HCT116 (cell line): ENCODE measurements around the gene WNT11. TPM values are rescaled to one million over a fixed set of nuclear protein-coding genes. Genes with fewer than 3 reads are reported as not detected.

ENCODE experiments used
- ATAC-seq: fragments of 200-7000 bp; cut with Tn5 transposase; 2 replicates; pipeline ENCODE4 v1.9.1; 2020; ENCODE audit warnings: mild to moderate bottlenecking, moderate library complexity
- BruUV-seq: library from RNA; stranded (reverse); fragments of 400-500 nt; replicated peaks from 2 replicates; lab custom pipeline; 2021; lab: Mats Ljungman, UMichigan
- CTCF ChIA-PET: fragments of 300-600 bp; sonication (Branson Sonifier 250); formaldehyde crosslinking; loops from one replicate; lab custom pipeline; 2021; ENCODE audit warnings: antibody characterized with exemption; lab: Charles Lee
- POLR2A ChIA-PET: fragments of 300-600, 350-600 bp; sonication (Branson Sonifier 250); formaldehyde crosslinking; loops from one replicate; lab custom pipeline; 2021; ENCODE audit warnings: antibody characterized with exemption; lab: Charles Lee
- RAD21 ChIA-PET, 2 experiments: fragments of 300-600 bp; sonication (Branson Sonifier 250); formaldehyde crosslinking; loops; one replicate each; lab custom pipeline; 2023; ENCODE audit warnings: low total read pairs in 2 of 2; ENCODE audit not compliant: uncharacterized antibody in 2 of 2, unreplicated experiment in 2 of 2, low non-redundant PET in 1 of 2; lab: Charles Lee
- DNase-seq: peaks from one replicate; pipeline ENCODE4 v3.0.0-alpha.2; 2010; ENCODE audit warnings: low read depth, low spot score
- H2AFZ ChIP-seq: fragments of 200-600 bp; shearing (Covaris generic), sonication (generic); 2 replicates; pipeline ENCODE4 v1.6.1; 2017; ENCODE audit warnings: low read depth, mixed run types, mixed read lengths, antibody characterized with exemption, low read length; ENCODE audit not compliant: poor library complexity, severe bottlenecking
- H3K27ac ChIP-seq: 2 replicates; pipeline ENCODE4 v1.5.1; 2012; ENCODE audit warnings: low read depth, low read length
- H3K27me3 ChIP-seq: fragments of 200-600 bp; sonication (generic); 2 replicates; pipeline ENCODE4 v1.6.1; 2016; ENCODE audit warnings: mixed run types, low read length, mixed read lengths; ENCODE audit not compliant: insufficient read depth
- H3K36me3 ChIP-seq, 2 experiments: fragments of 200-500 bp in 1 of 2; fragments of 200-600 bp in 1 of 2; sonication (Bioruptor generic) in 1 of 2; sonication (generic) in 1 of 2; 2 replicates each; pipeline versions ENCODE4 v1.5.1 to v1.6.1; 2014 to 2016; ENCODE audit warnings: low read length in 2 of 2, inconsistent platforms in 1 of 2, mixed read lengths in 1 of 2, mixed run types in 1 of 2; ENCODE audit not compliant: insufficient read depth in 2 of 2, control insufficient read depth in 1 of 2
- H3K4me1 ChIP-seq, 2 experiments: fragments of 200-600 bp in 1 of 2; sonication (generic) in 1 of 2; 2 replicates each; pipeline versions ENCODE4 v1.5.1 to v1.6.1; 2012 to 2017; ENCODE audit warnings: low read length in 2 of 2, inconsistent platforms in 1 of 2, mild to moderate bottlenecking in 1 of 2, mixed read lengths in 1 of 2, mixed run types in 1 of 2, moderate library complexity in 1 of 2; ENCODE audit not compliant: insufficient read depth in 2 of 2, control insufficient read depth in 1 of 2
- H3K4me2 ChIP-seq: fragments of 200-600 bp; sonication (generic); 2 replicates; pipeline ENCODE4 v1.6.1; 2017; ENCODE audit warnings: mixed run types, low read length, mixed read lengths
- H3K4me3 ChIP-seq, 2 experiments: fragments of 200-600 bp in 1 of 2; sonication (generic) in 1 of 2; replicated peaks in 1 of 2; 2 replicates each; pipeline ENCODE4 v1.5.1; 2011 to 2016; ENCODE audit warnings: low read length in 2 of 2, control low read depth in 1 of 2, low read depth in 1 of 2, mild to moderate bottlenecking in 1 of 2, mixed read lengths in 1 of 2, mixed run types in 1 of 2
- H3K79me2 ChIP-seq: fragments of 200-600 bp; sonication (generic); 2 replicates; pipeline ENCODE4 v1.6.1; 2017; ENCODE audit warnings: mild to moderate bottlenecking, mixed run types, low read length, moderate library complexity, mixed read lengths; ENCODE audit not compliant: insufficient read depth
- H3K9ac ChIP-seq: fragments of 200-600 bp; sonication (generic); 2 replicates; pipeline ENCODE4 v1.6.1; 2016; ENCODE audit warnings: low read length, mixed read lengths
- H3K9me2 ChIP-seq: fragments of 200-600 bp; sonication (generic), shearing (Covaris generic); 2 replicates; pipeline ENCODE4 v1.6.1; 2017; ENCODE audit warnings: mixed run types, mild to moderate bottlenecking, moderate library complexity; ENCODE audit not compliant: insufficient read depth
- H3K9me3 ChIP-seq, 2 experiments: fragments of 200-500 bp in 1 of 2; fragments of 200-600 bp in 1 of 2; sonication (Bioruptor generic) in 1 of 2; sonication (generic) in 1 of 2; 2 replicates each; pipeline ENCODE4 v1.6.1; 2014 to 2017; ENCODE audit warnings: low read length in 2 of 2, mixed read lengths in 2 of 2, inconsistent platforms in 1 of 2, low read depth in 1 of 2, mild to moderate bottlenecking in 1 of 2, mixed run types in 1 of 2, moderate library complexity in 1 of 2; ENCODE audit not compliant: control insufficient read depth in 1 of 2, insufficient read depth in 1 of 2
- H4K20me1 ChIP-seq: fragments of 200-600 bp; sonication (generic), shearing (Covaris generic); 2 replicates; pipeline ENCODE4 v1.6.1; 2017; ENCODE audit warnings: mixed run types, mild to moderate bottlenecking, moderate library complexity; ENCODE audit not compliant: insufficient read depth
- CTCF ChIP-seq, 3 experiments: fragments of 200-600 bp in 1 of 3; sonication (generic) in 1 of 3; IDR thresholded peaks in 2 of 3; conservative IDR thresholded peaks in 1 of 3; 2 replicates each; pipeline ENCODE4 v1.5.1; 2012 to 2017; ENCODE audit warnings: low read depth in 2 of 3, low read length in 2 of 3, antibody characterized with exemption in 1 of 3, borderline replicate concordance in 1 of 3, control low read depth in 1 of 3, mild to moderate bottlenecking in 1 of 3, mixed read lengths in 1 of 3, mixed run types in 1 of 3, moderate library complexity in 1 of 3; ENCODE audit not compliant: insufficient read depth in 1 of 3
- EZH2phosphoT487 ChIP-seq: fragments of 200-600 bp; IDR thresholded peaks from 2 replicates; pipeline ENCODE4 v1.6.1; 2018; ENCODE audit warnings: antibody characterized with exemption, borderline replicate concordance
- JUND ChIP-seq: IDR thresholded peaks from 2 replicates; pipeline ENCODE4 v1.6.1; 2012
- POLR2AphosphoS5 ChIP-seq: IDR thresholded peaks from 2 replicates; pipeline ENCODE4 v1.6.1; 2011; ENCODE audit warnings: mild to moderate bottlenecking, low read depth, low read length, moderate library complexity
- RAD21 ChIP-seq: IDR thresholded peaks from 2 replicates; pipeline ENCODE4 v1.6.1; 2012; ENCODE audit warnings: low read depth, mild to moderate bottlenecking
- REST ChIP-seq: IDR thresholded peaks from 2 replicates; pipeline ENCODE4 v1.6.1; 2012; ENCODE audit warnings: low read depth
- SP1 ChIP-seq: IDR thresholded peaks from 2 replicates; pipeline ENCODE4 v1.6.1; 2012; ENCODE audit warnings: low read depth
- SRF ChIP-seq: IDR thresholded peaks from 2 replicates; pipeline ENCODE4 v1.6.1; 2012; ENCODE audit warnings: low read depth
- TCF7L2 ChIP-seq: IDR thresholded peaks from 2 replicates; pipeline ENCODE4 v1.7.0; 2011; ENCODE audit warnings: borderline replicate concordance, inconsistent platforms; ENCODE audit not compliant: insufficient read depth, insufficient read length; ENCODE audit errors: extremely low read depth
- YY1 ChIP-seq: IDR thresholded peaks from 2 replicates; pipeline ENCODE4 v1.6.1; 2011; ENCODE audit warnings: low read length, low read depth, moderate library complexity, mild to moderate bottlenecking; ENCODE audit not compliant: insufficient replicate concordance; ENCODE audit errors: extremely low read depth
- ZBTB33 ChIP-seq: IDR thresholded peaks from 2 replicates; pipeline ENCODE4 v1.6.1; 2011; ENCODE audit warnings: mild to moderate bottlenecking, low read length, moderate library complexity; ENCODE audit not compliant: insufficient replicate concordance; ENCODE audit errors: extremely low read depth
- ZFX ChIP-seq: fragments of 450-650 bp; IDR thresholded peaks from 2 replicates; pipeline ENCODE4 v1.6.1; 2017
- ZNF274 ChIP-seq: fragments of 200-500 bp; sonication (Bioruptor generic); IDR thresholded peaks from 2 replicates; pipeline ENCODE4 v1.6.1; 2014; ENCODE audit warnings: mild to moderate bottlenecking, low read depth, low read length, inconsistent platforms
- intact Hi-C: fragments of 100-400 bp; cut with micrococcal nuclease; formaldehyde crosslinking; loops from 2 replicates; pipeline ENCODE4 v1.10.0; 2022
- total RNA-seq: library from RNA; stranded (reverse); gene quantifications from one replicate; pipeline ENCODE4 v1.2.1, GENCODE V29; 2021; ENCODE audit not compliant: unreplicated experiment
- TF ChIP-seq, protein P1 (sequence below): IDR thresholded peaks from 2 replicates; pipeline ENCODE4 v1.6.1; 2012

The WNT11 gene
- total RNA-seq, 1 experiment from 2014 or later = 1.9 TPM

GRCh38 chr11:76197941-76198640, 8.2 kb downstream of the WNT11 start:
- TF ChIP-seq SRF (no peak), JUND (no peak), TCF7L2 (no peak), ZBTB33 (no peak), YY1 (no peak), EZH2phosphoT487 (no peak), ZNF274 (no peak), CTCF (IDR thresholded peaks at IDR 0.05 in 2 of 3, conservative IDR thresholded peaks at IDR 0.05 in 1 of 3; ENCODE audit: borderline replicate concordance in 1 of 3, insufficient read depth in 1 of 3, low read depth in 2 of 3, low read length in 2 of 3) (no peak), POLR2AphosphoS5 (no peak), RAD21 (no peak), REST (no peak), ZFX (no peak), SP1 (no peak)
- TF ChIP-seq, protein P1, sequence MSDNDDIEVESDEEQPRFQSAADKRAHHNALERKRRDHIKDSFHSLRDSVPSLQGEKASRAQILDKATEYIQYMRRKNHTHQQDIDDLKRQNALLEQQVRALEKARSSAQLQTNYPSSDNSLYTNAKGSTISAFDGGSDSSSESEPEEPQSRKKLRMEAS = no peak
- Histone ChIP-seq H3K36me3 (no peaks in the 10 kb centered on the region), H3K27me3 (no peaks in the 10 kb centered on the region), H3K27ac (no peak overlapping the region), H3K4me2 (no peak overlapping the region), H2AFZ (no peak overlapping the region), H4K20me1 (no peaks in the 10 kb centered on the region), H3K79me2 (no peaks in the 10 kb centered on the region), H3K9me3 (no peaks in the 10 kb centered on the region), H3K9ac (no peak overlapping the region), H3K9me2 (no peaks in the 10 kb centered on the region), H3K4me3 (no peak overlapping the region), H3K4me1 (no peaks in the 10 kb centered on the region)
- POLR2A ChIA-PET = no interaction called here
- no peak for DNase-seq
- RAD21 ChIA-PET = no interaction called here
- CTCF ChIA-PET = interaction anchor here (1.8 kb wide), 1 partner anchor 9 kb away, joined by 7 read pairs; no protein-coding TSS in a partner anchor
- no peak for ATAC-seq
- no TSS peak for BruUV-seq
- intact Hi-C loops = no loop called here
